ENCODE results near the gene BRD1. TPM values are rescaled to one million over a fixed set of nuclear protein-coding genes. Genes with fewer than 3 reads are reported as not detected.

Gene BRD1
- total and polyA plus RNA-seq, 2 experiments from 2014 or later: 12.3 to 33.8 TPM

- TF ChIP-seq ZNF462 (CRISPR knock-in tag; IDR thresholded peaks at IDR 0.05) (no peak), REST (IDR thresholded peaks at IDR 0.05; ENCODE audit: unreplicated experiment) (no peak)
These were observed 36.3 kb upstream of the BRD1 start (continued) for GRCh38 chr22:49863931-49864330.

DNA sequence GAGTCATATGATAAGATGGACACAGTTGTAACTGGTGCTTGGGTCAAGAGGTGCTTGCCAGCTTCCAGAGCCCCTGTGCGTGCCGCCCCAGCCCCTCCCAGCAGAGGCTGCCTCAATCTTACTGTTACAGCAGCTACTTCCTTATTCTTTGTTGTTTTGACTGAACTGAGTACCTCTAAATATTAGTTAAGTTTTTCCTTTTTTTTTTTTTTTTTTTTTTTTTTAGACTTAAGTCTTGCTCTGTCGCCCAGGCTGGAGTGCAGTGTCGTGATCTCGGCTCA lies 34.8 kb upstream of the BRD1 start:
- no peak overlapping the region for H3K27ac Mint-ChIP-seq
- peaks cover 94% of the 10 kb centered on the region for H3K79me2 ChIP-seq (replicated peaks; ENCODE audit: insufficient read depth)
- peaks cover 20% of the 10 kb centered on the region for H3K9me3 Mint-ChIP-seq
- no peaks in the 10 kb centered on the region for H3F3A ChIP-seq (replicated peaks; ENCODE audit: low read depth)
- peaks cover 6% of the 10 kb centered on the region; the same call in 1 of the 2 replicates for H3K4me1 ChIP-seq (ENCODE audit: insufficient read depth)
- no peak for DNase-seq (ENCODE audit: low spot score)
- H3K4me3 ChIP-seq: no peak overlapping the region
- peaks cover 4% of the 10 kb centered on the region for H3K27me3 Mint-ChIP-seq (ENCODE audit: insufficient read depth, low read depth, poor library complexity)
- no peak for TF ChIP-seq CTCF (conservative IDR thresholded peaks at IDR 0.05; ENCODE audit: low read depth in 2 of 2)
- TF ChIP-seq, protein P1, sequence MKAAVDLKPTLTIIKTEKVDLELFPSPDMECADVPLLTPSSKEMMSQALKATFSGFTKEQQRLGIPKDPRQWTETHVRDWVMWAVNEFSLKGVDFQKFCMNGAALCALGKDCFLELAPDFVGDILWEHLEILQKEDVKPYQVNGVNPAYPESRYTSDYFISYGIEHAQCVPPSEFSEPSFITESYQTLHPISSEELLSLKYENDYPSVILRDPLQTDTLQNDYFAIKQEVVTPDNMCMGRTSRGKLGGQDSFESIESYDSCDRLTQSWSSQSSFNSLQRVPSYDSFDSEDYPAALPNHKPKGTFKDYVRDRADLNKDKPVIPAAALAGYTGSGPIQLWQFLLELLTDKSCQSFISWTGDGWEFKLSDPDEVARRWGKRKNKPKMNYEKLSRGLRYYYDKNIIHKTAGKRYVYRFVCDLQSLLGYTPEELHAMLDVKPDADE (IDR thresholded peaks at IDR 0.05): no peak
- no peak for TF ChIP-seq EZH2 (IDR thresholded peaks at IDR 0.05; ENCODE audit: low read depth, unreplicated experiment)
- TF ChIP-seq ZNF331 (CRISPR knock-in tag; IDR thresholded peaks at IDR 0.05; ENCODE audit: low read depth): no peak
- H3K36me3 Mint-ChIP-seq (ENCODE audit: low read depth): peaks cover 27% of the 10 kb centered on the region
- no peak overlapping the region for H3K4me3 Mint-ChIP-seq
- H3K9me2 ChIP-seq (ENCODE audit: insufficient read depth): no peaks in the 10 kb centered on the region
- H3K36me3 ChIP-seq (ENCODE audit: insufficient read depth): no peaks in the 10 kb centered on the region
- peaks cover 57% of the 10 kb centered on the region for H4K20me1 ChIP-seq (replicated peaks; ENCODE audit: insufficient read depth)
- 0 out of 2 replicates have a peak overlapping the region, but pooled peaks have one; percentile 32 for H3K27ac ChIP-seq (ENCODE audit: low read depth)
- no peaks in the 10 kb centered on the region for H3K27me3 ChIP-seq (ENCODE audit: insufficient read depth)
- H2AFZ ChIP-seq: no peak overlapping the region
- no peak for ATAC-seq
- H3K4me1 Mint-ChIP-seq: peaks cover 3% of the 10 kb centered on the region; the same call in 2 of the 3 replicates
- H3K4me2 ChIP-seq: no peak overlapping the region

Measured in GM23338 (cell line).